HG03342 (cell line): ENCODE data around the gene IL3RA.
"Not testable (repeated sequence)": the region's sequence is repeated elsewhere in the genome, so short reads cannot be mapped to it uniquely, and the experiment has no call there.

Experiments used
- ATAC-seq: cut with Tn5 transposase; IDR thresholded peaks from one replicate; pipeline ENCODE4 v1.9.1; 2021; ENCODE audit warnings: mild to moderate bottlenecking, moderate library complexity; ENCODE audit not compliant: unreplicated experiment

The IL3RA gene

GRCh38 chrX:1397441-1398270 lies 61.1 kb downstream of the IL3RA start:
- ATAC-seq, result no peak

DNA sequence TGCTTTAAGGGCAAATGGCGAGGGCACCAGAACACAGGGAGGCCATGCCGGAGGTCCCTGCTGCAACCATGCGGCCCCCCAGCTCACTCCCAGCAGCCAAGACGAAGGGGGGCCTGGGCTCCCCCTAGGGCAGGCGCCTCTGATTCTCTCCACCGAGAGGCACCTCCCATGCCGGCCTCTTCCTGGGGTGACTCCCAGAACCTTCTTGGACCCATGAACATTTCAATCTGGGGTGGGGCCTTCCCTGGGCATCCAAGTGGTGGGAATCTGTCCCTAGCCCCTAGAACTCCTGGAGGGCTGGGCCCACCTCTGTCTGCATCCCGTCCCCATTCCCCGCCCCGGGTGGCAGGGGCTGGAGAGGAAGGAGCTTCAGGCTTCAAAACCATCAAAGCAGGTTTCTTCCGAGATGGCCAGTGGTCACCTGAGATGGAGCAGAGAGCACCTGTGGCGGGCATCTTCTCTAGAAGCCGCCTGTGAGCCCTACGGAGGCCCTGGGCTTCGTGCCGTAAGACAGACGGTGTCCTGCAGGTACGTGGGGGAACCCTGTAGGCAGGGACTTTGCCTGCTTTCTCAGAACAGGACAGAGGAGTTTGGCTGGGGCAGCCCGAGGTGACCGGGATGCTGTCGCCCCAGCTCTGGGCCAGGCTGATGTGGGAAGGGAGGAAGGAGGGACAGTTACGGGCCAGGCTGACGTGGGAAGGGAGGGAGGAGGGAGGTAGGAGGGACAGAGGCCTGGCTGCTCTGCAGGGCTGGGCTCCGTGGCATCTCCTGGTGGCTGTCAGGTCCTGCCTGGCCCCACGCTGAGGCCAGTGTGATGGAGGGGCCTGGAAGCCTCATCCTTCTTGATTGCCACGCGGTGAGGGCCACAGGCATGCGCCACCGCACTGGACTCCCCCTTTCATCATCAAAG lies 62.1 kb downstream of the IL3RA start:
- ATAC-seq, result no peak

- no peak for ATAC-seq
These were observed 63.5 kb downstream of the IL3RA start for GRCh38 chrX:1400049-1400448.

- no peak for ATAC-seq
These were observed 64.3 kb downstream of the IL3RA start for GRCh38 chrX:1400742-1401471.

GRCh38 chrX:1401611-1402430 lies 65.2 kb downstream of the IL3RA start:
- ATAC-seq, result no peak

GRCh38 chrX:1403228-1403627 lies 66.6 kb downstream of the IL3RA start:
- no peak for ATAC-seq

DNA sequence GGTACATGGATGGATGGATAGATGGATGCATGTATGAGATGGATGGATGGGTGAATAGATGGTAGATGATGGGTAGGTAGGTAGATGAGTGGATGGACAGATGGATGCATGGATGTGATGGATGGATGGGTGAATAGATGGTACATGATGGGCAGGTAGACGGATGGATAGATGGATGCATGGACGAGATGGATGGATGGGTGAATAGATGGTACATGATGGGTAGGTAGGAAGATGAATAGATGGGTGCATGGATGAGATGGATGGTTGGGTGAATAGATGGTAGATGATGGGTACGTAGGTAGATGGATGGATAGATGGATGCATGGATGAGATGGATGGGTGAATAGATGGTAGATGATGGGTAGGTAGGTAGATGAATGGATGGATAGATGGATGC lies 67.3 kb downstream of the IL3RA start:
- not testable (repeated sequence) for ATAC-seq

GRCh38 chrX:1405769-1406168 lies 69.2 kb downstream of the IL3RA start:
- not testable (repeated sequence) for ATAC-seq

GRCh38 chrX:1407035-1407434 lies 70.5 kb downstream of the IL3RA start:
- no peak for ATAC-seq

- ATAC-seq, result no peak
These were observed 74.7 kb downstream of the IL3RA start for GRCh38 chrX:1411326-1411725.

- ATAC-seq, result no peak
These were observed 76.1 kb downstream of the IL3RA start for GRCh38 chrX:1412551-1413161.

DNA sequence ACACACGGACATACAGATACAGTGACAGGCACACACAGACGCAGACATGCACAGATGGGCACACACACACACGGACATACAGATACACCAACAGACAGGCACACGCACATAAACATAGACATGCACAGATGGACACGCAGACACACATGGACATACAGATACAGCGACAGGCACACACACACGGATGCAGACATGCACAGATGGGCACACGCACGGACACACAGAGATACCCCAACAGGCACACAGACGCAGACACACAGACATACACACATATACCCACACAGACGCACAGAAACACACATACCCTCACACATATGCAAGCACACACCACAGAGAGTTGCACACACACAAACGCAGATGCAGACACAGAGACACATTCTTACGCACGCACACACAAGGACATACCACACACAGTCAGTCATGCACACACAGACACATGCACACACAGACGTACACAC lies 79.8 kb downstream of the IL3RA start:
- no peak for ATAC-seq

GRCh38 chrX:1416965-1417760 lies 80.6 kb downstream of the IL3RA start:
- ATAC-seq, result no peak

DNA sequence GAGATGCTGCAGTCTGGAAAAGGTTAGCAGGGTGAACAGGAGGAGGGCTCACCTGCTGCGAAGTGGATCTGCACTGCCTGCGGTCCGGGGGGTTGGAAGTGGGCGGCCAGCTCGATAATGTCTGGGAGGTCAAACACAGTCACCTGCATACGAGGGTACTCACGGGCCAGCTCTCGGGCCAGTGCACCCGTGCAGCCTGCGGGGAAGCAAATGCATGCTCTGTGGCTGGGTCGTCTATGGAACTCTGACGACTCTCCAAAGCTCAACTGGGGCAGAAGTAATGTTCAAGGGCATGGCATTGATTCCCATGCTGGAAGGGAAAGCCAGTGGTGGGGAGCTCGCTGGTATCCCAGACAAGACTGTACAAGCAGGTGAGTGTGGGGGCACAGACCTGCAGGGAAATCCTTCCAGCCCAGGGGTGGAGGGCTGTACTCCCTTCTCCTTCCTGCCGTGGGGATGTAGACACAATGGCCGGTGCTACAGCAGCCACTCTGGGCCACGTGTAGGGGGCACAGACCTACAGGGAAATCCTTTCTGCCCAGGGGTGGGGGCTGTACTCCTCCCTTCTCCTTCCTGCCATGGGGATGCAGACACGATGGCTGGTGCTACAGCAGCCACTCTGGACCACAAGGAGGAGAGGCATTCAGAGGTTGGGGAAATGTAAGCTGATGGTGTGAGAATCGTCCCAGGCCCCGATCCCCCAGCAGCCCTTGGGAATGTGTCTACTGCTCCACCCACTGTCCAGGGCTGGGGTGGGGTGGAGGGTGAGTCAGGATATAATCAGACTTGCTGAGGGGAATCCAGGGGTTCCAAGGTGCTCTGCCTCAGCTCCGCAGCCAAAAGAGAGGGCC lies 81.6 kb downstream of the IL3RA start:
- no peak for ATAC-seq

- no peak for ATAC-seq
These were observed 82.4 kb downstream of the IL3RA start for GRCh38 chrX:1418901-1419544.

GRCh38 chrX:1419545-1420355 lies 83.2 kb downstream of the IL3RA start:
- no peak for ATAC-seq

GRCh38 chrX:1420371-1420770 lies 83.8 kb downstream of the IL3RA start:
- no peak for ATAC-seq
